Neutrophil (primary cell): Measurements from ENCODE around the gene MIA2.
"Not testable (repeated sequence)": the region's sequence is repeated elsewhere in the genome, so short reads cannot be mapped to it uniquely, and the experiment has no call there.

ENCODE experiments used
- H3K27ac ChIP-seq: fragments of 200-600 bp; sonication (generic); 2 replicates; pipeline ENCODE4 v1.5.1; 2016; ENCODE audit warnings: mild to moderate bottlenecking, moderate library complexity
- H3K27me3 ChIP-seq: fragments of 200-600 bp; sonication (generic); 2 replicates; pipeline ENCODE4 v1.6.0; 2016; ENCODE audit warnings: mild to moderate bottlenecking
- H3K36me3 ChIP-seq: fragments of 200-600 bp; sonication (generic); 2 replicates; pipeline ENCODE4 v1.5.1; 2017
- H3K4me1 ChIP-seq, 2 experiments: fragments of 200-600 bp in 1 of 2; sonication (generic) in 1 of 2; 1 replicate in 1 of 2; 2 replicates in 1 of 2; pipeline versions ENCODE4 v1.5.1 to v1.6.1; 2013 to 2016; ENCODE audit warnings: low read depth in 1 of 2, low read length in 1 of 2, mild to moderate bottlenecking in 1 of 2, moderate library complexity in 1 of 2; ENCODE audit not compliant: control insufficient read depth in 1 of 2, insufficient read depth in 1 of 2
- H3K4me3 ChIP-seq, 2 experiments: fragments of 200-600 bp in 1 of 2; sonication (generic) in 1 of 2; 1 replicate in 1 of 2; 2 replicates in 1 of 2; pipeline ENCODE4 v1.5.1; 2013 to 2016; ENCODE audit warnings: low read depth in 1 of 2, low read length in 1 of 2, mild to moderate bottlenecking in 1 of 2, moderate library complexity in 1 of 2
- H3K9me3 ChIP-seq: fragments of 200-600 bp; sonication (generic); 2 replicates; pipeline ENCODE4 v1.5.1; 2016
- CTCF ChIP-seq: fragments of 200-600 bp; sonication (generic); IDR thresholded peaks from 2 replicates; pipeline ENCODE4 v1.5.1; 2016; ENCODE audit warnings: antibody characterized with exemption

MIA2 gene

GRCh38 chr14:39342768-39343167, 109.1 kb downstream of the MIA2 start:
- Histone ChIP-seq H3K27me3 (no peaks in the 10 kb centered on the region), H3K4me3 (no peak overlapping the region), H3K4me1 (no peaks in the 10 kb centered on the region), H3K36me3 (peaks cover 46% of the 10 kb centered on the region), H3K9me3 (no peaks in the 10 kb centered on the region), H3K27ac (no peak overlapping the region)
- no peak for TF ChIP-seq CTCF

- Histone ChIP-seq H3K36me3 (peaks cover 48% of the 10 kb centered on the region), H3K4me1 (no peaks in the 10 kb centered on the region), H3K27me3 (no peaks in the 10 kb centered on the region), H3K4me3 (no peak overlapping the region), H3K9me3 (no peaks in the 10 kb centered on the region), H3K27ac (no peak overlapping the region)
- no peak for TF ChIP-seq CTCF
These were observed 109.9 kb downstream of the MIA2 start for GRCh38 chr14:39343614-39344013.

GRCh38 chr14:39350866-39351265, 117.2 kb downstream of the MIA2 start:
- Histone ChIP-seq H3K4me1 (no peaks in the 10 kb centered on the region), H3K27me3 (no peaks in the 10 kb centered on the region), H3K4me3 (no peak overlapping the region), H3K9me3 (no peaks in the 10 kb centered on the region), H3K27ac (no peak overlapping the region), H3K36me3 (peaks cover 51% of the 10 kb centered on the region)
- TF ChIP-seq CTCF, result no peak

GRCh38 chr14:39351708-39352107, 118.0 kb downstream of the MIA2 start:
- no peak overlapping the region for H3K27ac ChIP-seq
- no peaks in the 10 kb centered on the region for H3K4me1 ChIP-seq
- H3K36me3 ChIP-seq, result peaks cover 42% of the 10 kb centered on the region
- H3K27me3 ChIP-seq, result no peaks in the 10 kb centered on the region
- H3K4me3 ChIP-seq, result no peak overlapping the region
- no peak for TF ChIP-seq CTCF
- no peaks in the 10 kb centered on the region for H3K9me3 ChIP-seq

- not testable (repeated sequence) for H3K4me3 ChIP-seq, H3K4me1 ChIP-seq, H3K27ac ChIP-seq, H3K9me3 ChIP-seq, H3K36me3 ChIP-seq, H3K27me3 ChIP-seq
These were observed 125.4 kb downstream of the MIA2 start for GRCh38 chr14:39359069-39359468.

GRCh38 chr14:39360316-39360715, 126.6 kb downstream of the MIA2 start:
- no peaks in the 10 kb centered on the region for H3K9me3 ChIP-seq
- no peaks in the 10 kb centered on the region for H3K4me1 ChIP-seq
- no peak for TF ChIP-seq CTCF
- H3K27me3 ChIP-seq, result no peaks in the 10 kb centered on the region
- no peak overlapping the region for H3K4me3 ChIP-seq
- H3K36me3 ChIP-seq, result peaks cover 5% of the 10 kb centered on the region
- no peak overlapping the region for H3K27ac ChIP-seq

- not testable (repeated sequence) for H3K36me3 ChIP-seq, H3K4me1 ChIP-seq, H3K27me3 ChIP-seq, H3K9me3 ChIP-seq, H3K4me3 ChIP-seq, H3K27ac ChIP-seq
These were observed 127.8 kb downstream of the MIA2 start for GRCh38 chr14:39361556-39361955.
